Effector CD8-positive, alpha-beta T cell (primary cell): ENCODE measurements around the gene KLF15.

Experiments
- DNase-seq: peaks from one replicate; lab custom pipeline; 2025; lab: John Stamatoyannopoulos, UW

Gene KLF15

GRCh38 chr3:126360714-126361060, 3.5 kb upstream of the KLF15 start:
- DNase-seq: no peak

DNA sequence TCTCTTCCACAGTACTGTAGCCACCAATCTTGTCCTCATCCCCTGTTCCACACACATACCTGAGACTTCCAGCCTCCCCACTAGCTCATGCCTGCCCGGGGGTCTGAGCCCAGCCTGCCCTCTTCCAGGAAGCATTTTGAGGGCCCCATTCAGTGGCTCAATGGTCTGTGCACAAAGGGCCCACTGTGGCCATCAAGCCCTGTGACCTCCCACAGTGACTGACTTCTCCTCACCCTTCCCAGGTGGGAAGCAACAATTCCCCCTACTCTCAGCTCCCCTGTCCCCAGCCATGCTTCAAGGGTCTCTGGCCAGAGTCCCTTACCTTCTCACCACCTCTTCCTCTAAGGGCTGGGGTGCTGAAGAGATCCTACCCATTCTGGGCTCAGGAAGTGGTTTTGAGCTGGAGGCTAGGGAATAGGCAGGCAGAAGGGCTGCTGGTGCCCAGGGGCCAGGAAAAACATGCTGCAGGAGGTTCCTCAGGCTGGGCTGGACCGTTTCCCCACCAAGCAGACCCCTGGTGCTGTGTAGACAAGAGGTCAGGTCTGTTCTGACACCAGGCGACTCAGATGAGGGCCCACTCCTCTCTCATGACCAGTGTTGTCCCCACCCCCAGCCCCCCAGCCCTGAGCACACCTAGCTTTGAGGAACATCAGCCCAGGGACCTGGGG, 3.0 kb upstream of the KLF15 start:
- no peak for DNase-seq

- no peak for DNase-seq
These were observed 1.6 kb upstream of the KLF15 start for GRCh38 chr3:126358816-126359181.

GRCh38 chr3:126358038-126358815, 1.0 kb upstream of the KLF15 start:
- no peak for DNase-seq

DNA sequence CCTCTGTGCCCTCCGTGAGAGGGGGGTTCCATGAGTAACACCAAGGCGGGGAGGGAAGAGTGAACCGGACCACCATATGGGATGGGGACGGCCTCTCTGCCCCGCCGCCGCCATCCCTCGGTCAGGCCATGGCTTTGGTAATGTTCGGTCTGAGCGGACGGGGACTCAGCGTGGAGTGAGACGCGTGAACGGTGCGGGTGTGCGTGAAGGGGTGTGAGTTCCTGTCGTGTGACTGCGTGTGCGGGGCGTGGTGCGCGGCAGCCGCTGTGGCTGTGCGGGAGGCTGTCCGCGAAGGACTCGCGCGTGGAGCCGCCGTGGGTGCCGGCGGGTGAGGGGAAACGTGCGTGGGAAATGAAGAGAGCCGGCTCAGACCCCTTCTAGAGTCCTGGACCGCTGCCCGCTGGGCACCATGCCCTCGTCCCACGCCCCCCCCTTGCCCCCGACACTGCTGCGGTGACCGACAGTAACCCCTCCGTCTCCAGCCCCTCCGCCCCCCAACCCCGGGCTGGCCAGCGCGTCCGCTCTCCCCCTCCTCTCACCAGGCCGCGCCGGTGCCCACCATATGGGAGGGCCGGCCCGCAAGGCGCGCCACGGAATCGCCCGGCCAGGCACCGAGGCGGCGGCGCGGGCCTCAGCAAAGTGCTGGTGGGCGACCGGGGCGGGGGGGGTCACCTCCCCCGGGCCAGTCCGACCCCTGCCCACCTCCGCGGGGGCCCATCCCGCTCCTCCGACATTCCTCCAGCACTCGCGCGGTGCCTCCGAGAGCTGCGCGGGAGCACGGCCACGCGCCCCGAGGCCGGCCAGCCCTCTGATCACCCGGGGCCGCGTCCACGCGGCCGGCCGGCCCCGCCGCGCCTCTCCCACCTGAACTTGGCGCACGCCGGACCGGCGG, 589 bp downstream of the KLF15 start:
- DNase-seq: no peak

DNA sequence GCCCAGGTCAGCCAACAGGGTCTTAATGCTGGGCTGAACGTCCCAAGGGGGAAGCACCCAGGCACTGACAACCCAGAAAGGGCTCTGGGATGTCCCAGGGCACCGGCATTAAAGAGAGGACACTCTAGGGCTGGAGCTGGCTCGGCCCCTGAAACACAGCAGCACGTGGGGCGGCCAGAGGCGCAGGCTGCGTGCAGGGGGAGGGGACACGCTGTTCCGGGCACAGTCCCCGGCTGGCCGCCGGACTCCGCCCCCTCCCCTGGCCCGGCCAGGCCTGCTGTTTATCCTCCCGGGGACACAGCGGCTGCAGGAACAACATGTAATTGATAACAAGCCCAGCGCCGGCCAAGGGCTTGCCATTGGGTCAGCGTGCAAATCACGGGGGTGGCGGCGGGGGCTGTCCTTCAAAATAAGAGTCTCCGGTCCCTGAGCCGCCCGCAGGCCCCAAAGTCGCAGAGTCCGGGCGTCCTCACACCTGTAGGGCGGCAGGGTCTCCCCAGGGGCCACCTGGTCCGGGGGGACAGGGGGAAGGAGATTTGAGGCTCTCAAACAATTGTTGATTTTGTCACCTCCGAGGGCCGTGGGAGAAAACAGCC, 1.3 kb downstream of the KLF15 start:
- no peak for DNase-seq

- no peak for DNase-seq
These were observed 2.0 kb downstream of the KLF15 start for GRCh38 chr3:126355251-126355650.

DNA sequence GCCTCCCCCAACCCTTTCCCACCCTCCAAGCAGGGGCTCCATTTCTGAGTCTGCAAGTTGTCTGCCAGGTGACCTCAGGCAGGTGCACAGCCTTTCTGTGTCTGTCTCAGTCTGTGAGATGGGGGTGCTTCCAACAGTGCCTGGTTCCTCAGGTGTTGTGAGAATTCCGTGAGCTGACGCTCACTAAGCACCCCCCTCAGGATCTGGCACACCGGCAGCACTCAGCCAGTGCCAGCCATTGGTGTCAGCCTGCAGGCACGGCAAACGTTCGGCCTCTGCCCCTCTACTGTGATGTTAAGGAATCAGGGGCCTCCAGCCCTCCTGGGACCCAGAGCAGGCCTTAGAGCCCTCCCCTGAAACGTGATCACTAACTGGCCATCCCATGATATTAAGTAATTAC, 2.4 kb downstream of the KLF15 start:
- DNase-seq: no peak

DNA sequence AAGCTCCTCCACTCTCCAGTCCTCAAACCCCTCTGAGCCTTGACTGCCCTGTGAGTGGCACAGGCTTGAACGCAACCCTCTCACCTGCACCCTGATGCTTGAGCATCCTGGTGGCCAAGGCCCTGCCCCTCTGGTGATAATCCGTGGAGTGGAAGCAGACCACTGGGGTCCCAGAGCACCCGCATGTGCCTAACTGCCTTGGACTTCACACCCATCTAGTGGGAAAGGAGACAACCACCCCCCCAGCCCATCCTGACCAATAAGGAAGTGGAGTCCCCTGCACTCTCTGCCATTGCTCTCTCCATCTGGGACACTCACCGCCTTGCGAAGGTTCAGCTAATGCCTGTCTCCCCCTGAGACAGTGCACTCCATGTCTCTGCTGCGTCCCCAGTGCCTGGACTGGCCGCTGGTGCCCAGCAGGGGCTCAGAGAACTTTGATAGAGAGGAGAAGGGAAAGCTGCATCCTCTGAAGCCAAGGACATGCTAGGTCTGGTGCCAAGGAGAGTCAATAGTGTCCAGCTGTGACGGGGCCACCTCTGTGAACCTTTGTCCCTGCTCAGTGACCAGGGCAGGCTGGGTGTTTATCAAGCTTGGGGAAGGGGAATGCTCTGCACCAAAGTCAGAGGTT, 3.4 kb downstream of the KLF15 start:
- DNase-seq: no peak

DNA sequence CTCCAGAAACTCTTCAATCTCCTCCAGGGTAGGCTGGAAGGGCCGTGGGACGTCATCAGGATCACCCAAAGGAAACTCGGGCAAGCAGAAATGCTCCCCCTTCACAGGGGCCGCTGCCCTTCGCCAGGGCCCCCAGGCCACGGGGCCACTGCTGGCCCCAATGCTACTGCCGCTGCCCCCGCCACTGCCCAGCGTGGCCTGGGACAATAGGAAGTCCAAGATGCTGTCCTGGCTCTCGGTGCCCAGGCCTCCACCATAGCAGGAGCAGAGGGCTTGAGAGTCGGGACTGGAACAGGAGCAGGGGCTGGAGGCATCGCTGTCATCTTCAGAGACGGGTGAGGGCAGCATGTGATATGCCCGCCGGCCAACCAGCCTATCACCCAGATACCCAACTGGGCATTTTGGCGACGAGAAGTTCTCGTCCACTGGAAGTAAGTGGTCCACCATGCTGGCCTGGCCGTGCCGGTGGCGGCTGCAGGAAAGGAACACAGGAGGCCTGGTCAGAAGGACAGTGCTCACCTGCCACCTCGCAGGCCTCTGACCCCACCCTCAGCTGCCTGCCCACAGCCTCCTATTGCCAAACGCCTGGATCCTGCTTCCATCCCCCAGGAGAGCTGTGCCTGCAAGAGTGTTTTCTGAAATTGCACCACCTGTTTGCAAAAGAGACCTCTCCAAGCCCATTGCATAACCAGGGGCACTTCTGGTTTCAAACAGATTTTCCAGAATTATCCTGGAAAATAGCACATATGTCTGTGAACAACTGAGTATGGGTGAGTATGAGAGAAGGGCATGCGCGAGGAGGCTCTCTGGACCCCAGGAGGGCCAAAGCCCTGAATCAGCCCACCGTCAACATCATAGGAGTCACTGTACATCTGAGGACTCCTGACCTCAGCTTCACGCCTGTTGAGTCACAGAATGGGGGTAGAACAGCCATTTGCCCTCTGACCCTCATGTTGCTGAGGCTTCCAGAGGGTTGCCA, 4.4 kb downstream of the KLF15 start:
- DNase-seq: no peak

DNA sequence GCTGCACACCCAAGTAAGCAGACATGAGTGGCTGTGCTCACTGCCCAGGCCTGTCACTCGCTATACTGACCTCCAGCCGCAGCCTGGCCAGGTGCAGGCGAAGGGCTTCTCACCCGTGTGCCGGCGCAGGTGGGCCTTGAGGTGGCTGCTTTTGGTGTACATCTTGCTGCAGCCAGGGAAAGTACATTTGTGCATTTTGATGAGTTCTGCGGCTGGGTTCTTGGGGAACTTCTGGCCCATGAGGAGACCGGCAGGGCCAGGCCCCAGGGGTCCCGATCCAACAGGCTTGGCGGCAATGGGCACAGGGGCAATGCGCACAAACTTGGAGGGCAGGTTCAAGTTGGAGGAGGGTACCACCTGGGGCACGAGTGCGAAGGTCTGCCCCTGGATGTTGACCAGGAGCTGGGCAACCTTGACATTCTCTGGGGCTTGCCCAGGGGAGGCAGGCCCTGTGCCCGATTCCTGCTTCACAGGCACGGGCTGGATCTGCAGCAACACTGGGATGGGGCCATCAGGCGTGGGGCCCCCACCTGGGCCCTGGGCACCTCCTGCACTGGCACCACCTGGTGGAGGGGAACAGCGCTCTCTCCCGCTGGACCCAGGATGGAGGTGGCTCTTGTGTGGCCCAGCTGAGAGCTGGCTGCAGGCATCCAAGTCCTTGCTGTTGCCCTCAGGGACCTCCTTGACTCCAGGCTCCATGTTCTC, 5.3 kb downstream of the KLF15 start:
- DNase-seq: no peak

DNA sequence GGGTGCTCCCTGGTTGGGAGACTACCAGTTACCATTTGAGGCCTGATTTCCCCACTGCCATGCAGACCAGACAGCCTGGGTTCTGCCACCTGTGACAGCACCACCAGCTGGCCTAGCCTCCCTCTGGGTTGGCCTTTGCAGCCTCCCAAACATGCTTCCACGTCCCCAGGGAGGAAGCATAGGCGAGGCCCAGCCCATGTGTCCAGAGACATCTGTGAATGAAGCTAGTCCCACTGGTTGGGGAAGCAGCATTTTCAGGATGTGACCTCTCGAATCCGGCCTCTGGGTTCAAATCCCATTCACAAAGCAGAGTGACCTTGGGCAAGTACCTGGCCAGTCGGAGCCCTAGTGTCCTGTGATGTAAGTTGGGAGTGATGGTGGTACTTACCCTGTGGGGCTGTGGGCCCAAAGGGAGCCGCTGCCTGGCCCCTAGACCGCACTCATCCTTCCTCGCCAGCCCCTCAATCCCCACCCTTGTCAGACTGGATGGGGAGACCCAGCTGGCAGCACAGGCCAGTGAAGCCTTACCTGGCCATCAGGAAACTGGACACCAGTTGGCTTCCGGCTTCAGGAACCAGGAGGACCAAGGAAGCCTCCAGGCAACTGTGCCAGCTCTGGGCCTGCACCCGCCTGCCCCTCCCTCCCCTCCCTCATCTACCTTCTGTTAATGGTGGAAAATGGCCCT, 6.0 kb downstream of the KLF15 start:
- DNase-seq: no peak

DNA sequence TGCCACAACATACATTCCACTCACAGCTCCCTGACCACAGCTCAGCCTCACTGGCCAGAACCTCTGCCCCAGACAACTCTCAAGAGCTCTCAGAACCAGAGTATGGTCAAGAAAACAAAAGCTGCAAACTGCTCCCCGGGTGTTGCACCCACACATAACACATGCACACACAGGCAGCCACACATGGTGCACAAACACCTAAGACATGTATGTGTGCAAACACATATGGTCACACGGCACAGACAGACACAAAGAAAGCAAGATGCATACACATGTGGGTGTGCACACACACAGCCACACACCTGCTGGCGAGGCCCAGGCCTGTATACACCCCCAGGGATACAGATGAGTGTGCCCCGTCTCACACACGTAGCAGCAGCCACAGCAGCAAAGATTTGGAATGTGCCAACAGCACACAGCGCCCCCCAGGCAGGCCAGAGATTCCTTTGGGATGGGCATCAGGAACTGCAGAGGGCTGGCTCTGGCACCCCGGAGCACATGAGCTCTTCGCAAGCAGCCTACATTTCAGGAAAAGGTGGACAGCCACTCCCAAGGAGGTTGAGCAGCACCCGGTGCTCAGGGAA, 6.6 kb downstream of the KLF15 start:
- no peak for DNase-seq

DNA sequence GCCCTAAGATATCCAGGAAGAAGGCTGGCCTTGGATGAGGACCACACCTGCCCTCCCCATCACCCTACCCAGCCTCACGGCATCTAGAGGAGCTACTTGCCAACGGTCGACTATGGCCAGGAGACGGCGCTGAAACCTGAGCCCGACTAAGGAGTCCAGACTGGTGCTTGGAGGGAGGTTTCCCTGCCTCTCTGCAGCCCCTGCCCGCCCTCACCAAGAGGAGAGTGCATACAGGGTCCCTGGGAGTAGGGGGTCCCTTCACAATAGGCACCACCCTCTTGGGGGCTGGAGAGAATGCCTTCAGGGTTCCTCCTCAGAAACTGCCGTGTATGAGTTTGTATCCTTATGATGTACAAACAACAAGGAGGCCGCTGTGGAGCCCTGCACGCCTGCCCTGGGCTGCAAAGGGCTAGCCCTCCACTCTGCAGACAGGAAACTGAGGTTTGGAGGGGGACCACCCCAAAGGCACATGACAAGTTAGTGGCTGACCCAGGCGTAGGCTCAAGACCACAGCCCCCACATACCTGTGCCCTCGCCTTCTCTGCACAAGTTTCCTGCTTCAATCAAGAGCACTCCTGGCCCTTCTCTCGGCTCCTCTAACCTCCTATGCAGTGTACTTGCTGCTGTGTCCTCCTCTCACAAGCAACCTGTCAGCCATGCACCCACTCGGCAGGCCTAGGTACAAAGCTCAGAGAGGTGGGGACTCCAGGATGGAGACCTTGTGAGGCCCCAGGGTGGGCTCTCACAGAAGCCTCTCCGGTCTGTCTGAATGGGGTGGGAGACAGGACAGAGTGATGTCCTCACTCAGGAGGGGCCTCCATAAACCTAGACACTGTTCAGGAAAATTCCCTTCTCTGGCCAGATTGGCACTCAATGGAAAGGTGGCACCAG, 7.4 kb downstream of the KLF15 start:
- no peak for DNase-seq

- no peak for DNase-seq
These were observed 8.1 kb downstream of the KLF15 start for GRCh38 chr3:126349071-126349470.

GRCh38 chr3:126348308-126348920, 8.8 kb downstream of the KLF15 start:
- DNase-seq: no peak

- DNase-seq: no peak
These were observed 9.6 kb downstream of the KLF15 start for GRCh38 chr3:126347543-126348161.
